OCI-LY1 (cell line): Measurements from ENCODE around the gene CILP2.

ENCODE experiments used
- H2AFZ ChIP-seq: fragments of 200-600 bp; sonication (generic), shearing (Covaris generic); 2 replicates; pipeline ENCODE4 v1.6.0; 2014; ENCODE audit warnings: antibody characterized with exemption, mild to moderate bottlenecking, low read length
- H3F3A ChIP-seq: fragments of 200-600 bp; sonication (generic), shearing (Covaris generic); 2 replicates; pipeline ENCODE4 v1.6.0; 2014; ENCODE audit warnings: mild to moderate bottlenecking, antibody characterized with exemption, low read length, moderate library complexity; ENCODE audit not compliant: insufficient read depth
- H3K27ac ChIP-seq: fragments of 200-600 bp; sonication (generic); 2 replicates; pipeline ENCODE4 v1.5.1; 2014; ENCODE audit warnings: low read length, mixed run types, mild to moderate bottlenecking, low read depth; ENCODE audit not compliant: poor library complexity, severe bottlenecking
- H3K27me3 ChIP-seq: fragments of 200-600 bp; sonication (generic); 2 replicates; pipeline ENCODE4 v1.6.0; 2014; ENCODE audit warnings: antibody characterized with exemption, mild to moderate bottlenecking, low read length, moderate library complexity; ENCODE audit not compliant: insufficient read depth
- H3K36me3 ChIP-seq: fragments of 200-600 bp; sonication (generic); 2 replicates; pipeline ENCODE4 v1.6.1; 2014; ENCODE audit warnings: mild to moderate bottlenecking, antibody characterized with exemption, low read length, moderate library complexity, mixed read lengths; ENCODE audit not compliant: insufficient read depth
- H3K4me1 ChIP-seq: fragments of 200-600 bp; sonication (generic); 2 replicates; pipeline ENCODE4 v1.5.1; 2014; ENCODE audit warnings: mild to moderate bottlenecking, low read length, moderate library complexity; ENCODE audit not compliant: insufficient read depth, severe bottlenecking
- H3K4me2 ChIP-seq: fragments of 200-600 bp; sonication (generic), shearing (Covaris generic); 2 replicates; pipeline ENCODE4 v1.6.1; 2014; ENCODE audit warnings: low read length
- H3K4me3 ChIP-seq: fragments of 200-600 bp; sonication (generic); 2 replicates; pipeline ENCODE4 v1.5.1; 2014; ENCODE audit warnings: low read length, low read depth, mild to moderate bottlenecking, mixed read lengths; ENCODE audit not compliant: poor library complexity, severe bottlenecking
- H3K79me2 ChIP-seq: fragments of 200-600 bp; shearing (Covaris generic); 2 replicates; pipeline ENCODE4 v1.6.1; 2016; ENCODE audit warnings: mixed run types, low read length, mixed read lengths; ENCODE audit not compliant: insufficient read depth
- H3K9ac ChIP-seq: fragments of 200-600 bp; sonication (generic), shearing (Covaris generic); 2 replicates; pipeline ENCODE4 v1.6.1; 2014; ENCODE audit warnings: mild to moderate bottlenecking, low read length, mixed read lengths
- H3K9me2 ChIP-seq: fragments of 200-600 bp; sonication (generic), shearing (Covaris generic); 2 replicates; pipeline ENCODE4 v1.6.1; 2014; ENCODE audit warnings: low read depth, mild to moderate bottlenecking, low read length, mixed read lengths
- H3K9me3 ChIP-seq: fragments of 200-600 bp; shearing (Covaris generic); 2 replicates; pipeline ENCODE4 v1.6.1; 2014; ENCODE audit warnings: low read length, mixed read lengths
- H4K20me1 ChIP-seq: fragments of 200-600 bp; sonication (generic), shearing (Covaris generic); 2 replicates; pipeline ENCODE4 v1.6.0; 2016; ENCODE audit warnings: mild to moderate bottlenecking, low read length; ENCODE audit not compliant: insufficient read depth
- CTCF ChIP-seq: fragments of 200-600 bp; sonication (generic), shearing (Covaris generic); IDR thresholded peaks from 2 replicates; pipeline ENCODE4 v1.5.1; 2017; ENCODE audit warnings: mild to moderate bottlenecking, antibody characterized with exemption, low read length, moderate library complexity, mixed read lengths
- EZH2 ChIP-seq: fragments of 200-600 bp; sonication (generic), shearing (Covaris generic); IDR thresholded peaks from 2 replicates; pipeline ENCODE4 v1.8.0; 2017; ENCODE audit warnings: borderline replicate concordance, mixed run types, mild to moderate bottlenecking, antibody characterized with exemption, low read length, moderate library complexity, mixed read lengths

CILP2 gene

GRCh38 chr19:19551853-19552192 is 13.8 kb downstream of the CILP2 start:
- no peak overlapping the region for H3K27ac ChIP-seq
- no peak overlapping the region for H3K4me2 ChIP-seq
- TF ChIP-seq EZH2, result no peak
- TF ChIP-seq CTCF, result no peak
- no peak overlapping the region for H2AFZ ChIP-seq
- H3K9me2 ChIP-seq, result no peaks in the 10 kb centered on the region
- no peaks in the 10 kb centered on the region for H3K4me1 ChIP-seq
- no peaks in the 10 kb centered on the region for H4K20me1 ChIP-seq
- H3F3A ChIP-seq, result no peaks in the 10 kb centered on the region
- H3K27me3 ChIP-seq, result 0 out of 2 replicates have a peak, but pooled peaks cover 4% of the 10 kb centered on the region
- no peak overlapping the region for H3K9ac ChIP-seq
- no peak overlapping the region for H3K4me3 ChIP-seq
- no peaks in the 10 kb centered on the region for H3K9me3 ChIP-seq
- no peaks in the 10 kb centered on the region for H3K36me3 ChIP-seq
- H3K79me2 ChIP-seq, result no peaks in the 10 kb centered on the region

GRCh38 chr19:19552798-19553197 is 14.7 kb downstream of the CILP2 start:
- H3K79me2 ChIP-seq, result no peaks in the 10 kb centered on the region
- no peaks in the 10 kb centered on the region for H3K9me3 ChIP-seq
- H3K27me3 ChIP-seq, result 0 out of 2 replicates have a peak, but pooled peaks cover 4% of the 10 kb centered on the region
- no peak overlapping the region for H2AFZ ChIP-seq
- no peaks in the 10 kb centered on the region for H3F3A ChIP-seq
- H3K36me3 ChIP-seq, result no peaks in the 10 kb centered on the region
- peak; percentile 40; the same call in 1 of the 2 replicates for TF ChIP-seq CTCF
- TF ChIP-seq EZH2, result no peak
- no peaks in the 10 kb centered on the region for H3K4me1 ChIP-seq
- H3K4me2 ChIP-seq, result no peak overlapping the region
- H3K27ac ChIP-seq, result no peak overlapping the region
- no peaks in the 10 kb centered on the region for H3K9me2 ChIP-seq
- H4K20me1 ChIP-seq, result no peaks in the 10 kb centered on the region
- H3K9ac ChIP-seq, result no peak overlapping the region
- no peak overlapping the region for H3K4me3 ChIP-seq

GRCh38 chr19:19553670-19554069 is 15.6 kb downstream of the CILP2 start:
- Histone ChIP-seq H3K36me3 (no peaks in the 10 kb centered on the region), H3K79me2 (no peaks in the 10 kb centered on the region), H3K9me2 (no peaks in the 10 kb centered on the region), H3K4me1 (no peaks in the 10 kb centered on the region), H3F3A (no peaks in the 10 kb centered on the region), H3K9ac (no peak overlapping the region), H3K9me3 (no peaks in the 10 kb centered on the region), H3K4me3 (no peak overlapping the region), H4K20me1 (no peaks in the 10 kb centered on the region), H3K4me2 (no peak overlapping the region), H3K27ac (no peak overlapping the region), H2AFZ (no peak overlapping the region), H3K27me3 (0 out of 2 replicates have a peak, but pooled peaks cover 4% of the 10 kb centered on the region)
- no peak for TF ChIP-seq CTCF
- no peak for TF ChIP-seq EZH2
